Renal pelvis (tissue), 4 donors: ENCODE measurements around the gene COL20A1. TPM values are rescaled to one million over a fixed set of nuclear protein-coding genes. Genes with fewer than 3 reads are reported as not detected.

Experiments used
- DNase-seq: peaks from one replicate; pipeline ENCODE4 v3.0.0-alpha.2; 2013
- polyA plus RNA-seq, 3 donors: library from polyadenylated mRNA; unstranded; fragments of 120-200 nt; gene quantifications; one replicate each; pipeline ENCODE4 v1.2.1, GENCODE V29; 2013; ENCODE audit not compliant: insufficient read length in 3 of 3

COL20A1 gene
- polyA plus RNA-seq, 3 donors: 0.95 to 1.2 (median 1.1) TPM

DNA sequence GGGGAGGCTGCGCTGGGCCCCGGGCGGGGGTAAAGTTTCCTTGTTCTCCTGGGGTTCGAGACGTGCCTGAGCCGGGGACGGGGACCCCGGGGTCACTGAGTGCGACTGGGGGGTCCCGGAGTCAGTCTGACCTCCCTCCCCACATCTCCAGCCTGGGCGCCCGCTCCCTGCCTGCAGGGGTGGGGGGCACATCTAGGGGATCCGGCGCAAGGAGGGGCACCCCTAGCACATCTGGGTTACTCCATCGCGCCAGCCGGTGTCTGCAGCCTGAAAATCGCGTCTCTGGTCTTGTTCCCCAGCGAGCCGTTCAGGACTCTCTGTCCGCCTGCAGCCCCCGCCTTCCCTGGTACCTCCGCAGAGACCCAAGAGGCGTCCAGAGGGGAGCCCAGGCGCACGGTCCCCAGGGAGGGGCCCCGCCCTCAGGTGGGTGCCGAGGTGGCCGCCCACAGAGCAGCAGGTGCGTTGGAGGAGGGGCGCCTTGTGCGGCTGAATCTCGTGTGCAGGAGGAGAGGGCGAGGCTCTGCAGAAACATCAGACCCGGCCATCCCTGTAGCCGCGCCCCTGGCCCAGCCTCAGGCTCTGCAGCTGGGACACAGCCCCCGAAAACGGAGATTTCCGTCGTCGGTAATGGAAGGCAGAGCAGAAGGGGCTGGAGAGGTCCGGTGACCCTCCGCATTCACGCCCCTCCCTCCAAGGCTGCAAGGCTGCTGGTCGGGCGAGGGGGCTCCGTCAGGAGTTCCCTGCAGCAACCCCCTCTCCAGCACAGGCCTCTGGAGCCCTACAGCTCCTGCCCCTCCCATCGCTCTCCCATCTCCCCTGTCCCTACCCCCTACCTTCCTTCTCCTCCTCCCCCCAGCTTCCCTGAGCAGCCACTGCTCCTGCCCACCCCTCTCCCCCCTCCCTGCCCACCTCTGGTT, 68.8 kb downstream of the COL20A1 start:
- DNase-seq: no peak

DNA sequence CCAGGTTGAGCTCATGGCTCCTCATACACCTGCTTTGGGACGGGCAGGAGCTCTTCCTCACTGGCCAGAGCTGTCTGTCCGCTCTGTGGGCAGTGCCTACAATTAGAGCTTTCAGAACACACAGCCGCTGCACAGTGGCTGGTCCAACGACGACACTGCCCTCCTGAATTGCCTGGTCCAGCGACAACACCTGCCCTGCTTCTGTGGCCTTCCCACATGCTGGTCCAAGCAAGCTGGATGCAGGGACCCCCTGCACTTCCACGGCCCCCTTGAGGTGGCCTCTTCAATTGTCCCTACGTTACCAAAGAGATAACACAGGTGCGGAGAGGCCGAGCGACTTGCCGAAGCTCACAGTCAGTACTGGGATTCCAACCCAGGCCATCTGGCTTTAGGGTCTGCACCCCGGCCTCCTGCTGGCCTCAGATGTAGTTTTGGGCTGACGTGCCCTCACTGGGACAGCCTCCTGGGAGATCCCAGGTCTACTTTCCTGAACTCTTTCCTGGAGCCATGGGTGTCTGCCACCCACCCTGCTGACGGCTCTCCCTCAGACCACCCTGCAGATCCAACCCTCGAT, 69.5 kb downstream of the COL20A1 start:
- DNase-seq: no peak

DNA sequence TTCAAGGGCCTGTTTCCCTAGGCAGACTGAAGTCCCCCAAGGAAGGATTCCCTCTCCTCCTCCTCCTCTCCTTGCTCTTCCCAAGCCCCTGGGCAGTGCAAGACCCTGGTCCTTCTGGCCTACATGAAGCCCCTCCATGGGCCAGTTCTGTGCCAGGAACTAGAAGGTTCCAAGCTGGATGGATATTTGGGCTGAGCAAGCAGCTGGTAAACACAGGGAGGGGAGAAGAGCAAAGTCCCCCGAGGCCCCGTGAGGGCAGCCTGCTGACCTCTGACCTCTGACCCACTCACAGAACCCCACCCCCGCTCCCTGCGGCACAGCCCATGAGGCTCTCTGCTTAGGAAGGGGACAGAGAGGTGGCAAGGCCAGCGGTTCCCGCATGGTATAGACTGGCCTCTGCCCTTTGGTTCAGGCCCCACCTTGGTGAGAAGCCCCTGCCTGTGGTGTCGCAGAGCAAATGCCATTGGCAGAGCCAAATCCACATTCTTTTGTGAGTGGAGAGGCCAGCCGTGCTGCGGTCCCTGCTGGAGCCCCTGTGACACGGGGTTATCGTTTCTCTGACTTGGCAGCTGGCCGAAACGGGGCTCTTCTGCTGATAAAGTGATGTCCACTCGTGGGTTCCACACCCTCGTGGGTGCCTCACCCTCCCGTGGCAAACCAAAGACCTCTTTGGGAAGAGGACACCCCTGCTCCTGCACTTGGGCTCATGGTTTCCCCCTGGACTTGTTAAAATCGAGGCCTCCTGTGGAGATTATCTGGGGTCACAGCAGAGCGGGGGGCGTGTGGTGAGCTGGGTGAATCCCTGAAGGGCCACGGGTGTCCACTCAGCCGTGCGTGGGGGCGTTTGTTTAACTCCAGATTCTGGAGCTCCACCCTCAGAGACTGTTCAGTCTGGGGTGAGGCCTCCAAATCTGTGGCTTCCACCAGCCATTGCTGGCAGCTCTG, 70.3 kb downstream of the COL20A1 start:
- DNase-seq: no peak

DNA sequence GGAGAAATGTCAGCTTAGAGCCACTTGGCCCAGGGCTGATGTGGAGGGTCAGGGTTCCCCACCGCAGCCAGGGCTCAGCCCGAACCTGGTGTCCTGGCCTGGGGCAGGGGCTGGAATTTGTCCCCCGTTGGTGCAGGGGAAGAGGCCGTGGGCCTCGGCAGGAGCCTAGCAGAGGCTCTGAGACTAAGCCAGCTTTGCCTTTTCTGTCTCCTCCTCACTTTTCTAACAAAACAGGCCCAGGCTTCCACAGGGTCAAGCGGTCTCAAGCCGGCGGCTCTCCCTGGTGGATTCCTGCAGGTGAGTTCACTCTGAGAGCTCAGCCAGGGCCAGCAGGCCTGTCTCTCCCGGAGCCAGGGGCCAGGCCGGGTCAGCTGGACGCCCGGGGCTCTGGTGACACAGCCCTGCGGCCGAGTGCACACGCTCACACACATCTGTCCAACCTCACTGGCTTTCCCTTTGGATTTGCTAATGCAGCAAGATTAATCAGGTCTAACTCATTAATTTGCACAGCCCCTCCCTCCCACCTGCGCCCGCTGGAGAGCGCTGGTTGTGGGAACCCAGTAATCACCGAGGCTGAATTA, 71.1 kb downstream of the COL20A1 start:
- DNase-seq: no peak

DNA sequence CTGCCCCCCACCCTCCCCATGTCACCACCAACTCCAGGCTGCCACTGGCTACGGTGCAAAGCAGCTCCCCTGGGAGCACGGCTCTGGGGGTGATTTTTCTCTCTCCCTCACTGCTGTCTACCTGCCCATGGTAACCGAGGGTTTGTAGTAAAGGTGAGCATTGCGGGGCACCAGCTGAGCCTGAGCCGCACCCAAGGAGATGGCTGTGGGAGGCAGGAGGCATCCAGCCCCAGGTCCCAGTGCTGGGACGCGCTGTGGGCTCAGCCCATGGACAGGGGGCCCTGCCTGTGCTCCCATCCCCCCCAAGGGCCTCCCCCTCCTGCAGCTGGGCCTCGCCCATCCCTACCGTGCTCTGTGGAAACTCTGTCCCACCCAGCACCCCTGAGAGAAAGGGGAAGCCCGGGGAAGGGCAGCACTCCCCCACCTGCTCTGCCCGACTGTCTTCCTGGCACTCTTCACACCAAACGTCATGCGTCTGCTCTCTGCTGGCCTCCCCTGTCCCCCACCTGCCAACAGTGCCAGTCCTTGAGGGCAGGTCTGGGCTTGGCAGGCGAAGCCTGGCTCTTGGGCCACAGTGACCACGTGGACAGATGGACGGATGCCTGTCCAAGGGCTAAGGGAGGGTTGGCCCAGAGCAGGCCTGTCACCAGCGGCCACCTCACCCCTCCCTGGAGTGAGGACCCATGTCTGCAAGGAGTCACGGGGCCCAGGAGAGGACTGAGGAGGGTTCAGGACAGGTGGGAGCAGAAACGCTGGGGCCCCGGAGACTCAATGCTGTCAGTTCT, 72.0 kb downstream of the COL20A1 start:
- DNase-seq: no peak

DNA sequence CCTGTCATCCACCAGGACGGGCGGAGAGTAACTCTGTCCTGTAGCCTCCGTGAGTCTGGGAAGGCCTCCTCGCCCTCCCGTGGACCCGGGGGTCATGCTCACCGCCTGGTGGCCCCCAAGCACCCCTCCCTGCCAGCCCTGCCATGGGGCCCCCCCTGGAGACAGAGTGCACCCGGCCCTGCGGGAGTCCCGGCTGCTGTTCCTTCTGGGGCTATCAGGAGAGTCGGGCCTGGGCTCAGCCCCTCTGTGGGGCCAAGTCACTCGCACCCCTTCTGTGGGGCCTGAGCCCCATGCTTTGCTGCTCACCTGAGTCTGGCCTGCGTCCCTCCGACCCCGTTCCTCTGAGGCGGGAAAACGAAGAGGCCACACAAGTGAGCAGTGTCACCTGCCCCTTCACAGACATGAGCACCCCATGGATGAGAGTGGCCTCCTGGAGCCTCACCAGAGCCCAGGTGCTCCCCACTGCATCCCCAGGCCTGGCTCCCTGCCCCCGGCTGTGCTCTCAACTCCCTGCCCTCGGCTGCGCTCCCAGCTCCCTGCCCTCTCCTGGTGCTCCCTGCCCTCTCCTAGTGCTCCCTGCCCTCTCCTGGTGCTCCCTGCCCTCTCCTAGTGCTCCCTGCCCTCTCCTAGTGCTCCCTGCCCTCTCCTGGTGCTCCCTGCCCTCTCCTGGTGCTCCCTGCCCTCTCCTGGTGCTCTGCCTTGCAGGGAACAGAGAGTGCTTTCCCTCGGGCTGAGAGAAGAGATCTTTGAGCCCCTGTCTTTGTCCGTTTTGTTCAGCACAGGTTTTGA, 72.8 kb downstream of the COL20A1 start:
- DNase-seq: no peak

DNA sequence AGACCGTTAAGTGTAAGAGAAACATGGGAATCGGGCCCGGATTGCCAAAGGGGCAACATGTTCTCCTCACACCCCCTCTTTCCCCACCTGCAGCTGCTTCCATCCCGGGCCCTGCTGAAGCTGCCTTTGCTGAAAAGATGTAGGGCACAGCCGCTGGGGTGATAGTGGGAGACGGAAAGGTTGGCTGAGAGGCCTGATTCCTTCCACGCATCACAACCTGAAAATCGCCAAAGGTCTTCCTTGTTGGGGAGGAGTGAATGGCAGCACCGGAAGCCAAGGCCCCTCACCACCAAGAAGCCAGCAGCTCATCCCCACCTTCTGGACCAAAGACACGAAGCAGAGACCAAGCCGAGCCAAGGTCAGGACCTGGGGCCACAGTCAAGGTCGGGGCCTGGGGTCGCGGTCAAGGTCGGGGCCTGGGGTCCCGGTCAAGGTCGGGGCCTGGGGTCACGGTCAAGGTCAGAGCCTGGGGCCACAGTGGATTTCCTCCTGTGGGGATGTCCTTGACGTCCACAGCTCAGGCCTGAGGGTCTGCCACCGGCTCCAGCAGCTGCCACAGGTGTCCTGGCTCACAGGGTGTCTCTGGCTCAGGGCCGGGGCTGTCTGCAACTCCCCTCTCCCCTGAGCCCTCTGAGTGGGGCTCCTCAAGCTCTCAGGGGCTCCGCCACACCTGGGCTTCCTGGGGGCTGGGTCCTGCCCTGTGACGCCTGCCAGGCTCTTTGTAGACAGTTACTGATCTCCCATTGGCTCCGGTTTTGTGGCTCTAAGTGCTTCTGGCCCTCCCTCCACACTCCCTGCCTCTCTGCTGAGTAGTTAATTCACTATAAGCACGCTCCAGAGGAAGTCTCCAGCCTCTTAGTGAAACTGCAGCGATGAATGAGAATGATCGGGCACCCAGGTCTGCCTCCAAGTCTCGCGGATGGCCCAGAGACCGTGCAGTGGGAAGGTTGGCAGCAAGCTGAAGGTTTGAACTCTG, 73.7 kb downstream of the COL20A1 start:
- DNase-seq: no peak

DNA sequence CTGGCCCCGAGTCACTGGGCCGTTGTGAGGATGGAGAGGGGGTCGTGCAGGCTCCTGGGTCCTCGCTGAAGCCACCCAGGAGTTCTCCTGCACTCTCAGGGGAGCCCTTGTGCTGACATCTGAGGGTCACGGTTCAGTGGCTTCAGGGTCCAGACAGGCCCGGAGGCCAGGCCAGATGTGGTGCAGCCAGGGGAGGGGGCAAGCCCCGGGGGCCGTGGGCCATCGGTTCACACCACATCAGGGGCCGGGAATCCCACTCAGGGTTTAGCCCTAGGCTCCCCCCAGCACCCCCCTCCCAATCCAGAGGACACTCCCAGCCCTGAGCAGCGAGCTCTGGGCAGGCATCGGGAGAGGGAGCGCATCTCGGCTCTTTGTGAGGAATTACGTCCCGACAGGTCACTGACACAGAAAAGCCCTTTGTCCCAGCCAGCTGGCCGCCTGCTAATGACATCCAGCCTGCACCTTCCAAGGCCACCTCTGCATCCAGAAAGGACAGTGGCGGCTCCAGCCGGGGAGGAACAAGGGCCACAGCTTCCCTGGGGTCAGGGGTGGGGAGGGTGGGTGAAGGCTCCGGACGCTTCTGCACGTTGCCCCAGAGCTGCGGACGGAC, 74.6 kb downstream of the COL20A1 start:
- no peak for DNase-seq

DNA sequence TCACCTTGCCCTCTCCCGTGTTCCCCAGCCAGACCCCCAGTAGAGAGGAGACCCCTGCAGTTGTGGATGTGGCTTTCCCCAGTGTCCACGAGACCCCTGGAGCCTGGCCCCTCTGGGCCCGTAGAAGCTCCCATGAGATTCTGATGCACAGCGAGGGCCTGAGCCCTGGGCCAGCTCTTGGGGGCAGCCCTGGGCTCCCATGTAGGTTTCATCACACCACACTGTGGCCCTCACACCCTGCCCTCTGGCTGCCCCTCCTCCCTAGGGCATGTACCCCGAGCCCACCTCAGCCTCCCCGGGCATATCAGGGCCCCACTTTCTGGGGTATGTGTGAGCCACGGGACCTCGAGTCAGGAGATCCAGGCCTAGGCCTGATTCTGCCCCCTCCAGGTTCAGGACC, 75.2 kb downstream of the COL20A1 start:
- DNase-seq: no peak

DNA sequence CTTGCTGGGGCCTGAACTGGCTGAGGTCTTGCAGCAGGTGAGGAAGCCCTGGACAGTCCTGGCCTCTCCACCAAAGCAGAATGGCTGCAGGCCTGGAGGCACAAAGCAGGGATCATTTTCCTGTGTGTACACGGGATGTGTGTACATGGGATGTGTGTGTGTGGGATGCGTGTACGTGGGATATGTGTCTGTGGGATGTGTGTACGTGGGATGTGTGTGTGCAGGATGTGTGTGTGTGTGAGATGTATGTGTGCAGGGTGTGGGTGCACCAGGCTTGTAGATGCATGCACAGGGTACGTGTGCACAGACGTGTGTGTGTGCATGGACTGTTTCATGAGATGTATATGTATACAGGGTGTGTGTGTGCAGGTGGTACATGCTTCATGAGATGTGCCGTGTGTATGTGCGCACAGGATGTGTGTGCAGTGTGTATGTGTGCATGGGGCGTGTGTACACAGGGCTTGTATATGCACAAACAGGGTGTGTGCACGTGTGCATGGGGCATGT, 76.1 kb downstream of the COL20A1 start:
- no peak for DNase-seq

DNA sequence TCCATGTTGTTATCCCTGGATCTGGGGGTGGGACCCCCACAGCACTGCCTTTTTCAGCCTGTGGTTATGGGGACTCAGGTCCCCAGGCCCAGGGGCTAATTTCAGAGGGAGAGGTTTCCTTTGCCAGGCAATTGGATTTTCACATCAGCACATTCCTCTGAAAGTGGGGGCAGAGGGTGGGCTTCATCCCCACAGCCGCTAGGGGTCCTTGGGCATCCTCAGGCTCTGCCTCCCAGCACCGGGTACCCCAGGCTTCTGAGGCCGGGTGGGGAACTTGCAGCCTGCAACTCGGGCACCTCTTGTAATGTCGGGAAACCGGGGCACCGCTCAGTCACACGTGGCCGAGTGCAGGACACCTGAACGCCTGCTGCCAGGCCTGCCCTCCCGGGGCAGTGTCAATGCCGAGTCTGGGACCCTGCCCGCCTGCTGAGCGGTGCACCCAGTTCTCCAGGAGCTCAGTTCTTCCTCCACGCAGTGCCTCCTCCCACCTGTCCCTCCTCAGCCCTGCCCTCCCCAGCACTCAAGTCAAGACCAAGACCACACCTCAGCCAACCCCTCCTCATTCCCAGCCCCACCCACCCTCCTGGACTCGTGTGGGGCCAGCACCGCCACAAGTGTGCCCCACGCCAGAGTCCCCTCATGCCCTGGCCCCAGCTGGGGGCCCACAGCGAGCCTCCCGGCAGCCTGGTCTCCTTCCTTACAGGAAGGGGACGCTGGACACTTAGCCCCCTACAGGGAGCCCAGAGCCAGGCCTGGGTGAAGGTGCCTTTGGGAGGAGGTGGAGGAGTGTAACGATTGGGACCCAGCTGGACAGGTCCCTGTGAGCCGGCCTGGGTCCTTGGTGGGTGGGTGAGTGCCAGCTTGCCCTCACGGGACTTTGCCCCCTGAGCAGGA, 77.0 kb downstream of the COL20A1 start:
- DNase-seq: no peak

DNA sequence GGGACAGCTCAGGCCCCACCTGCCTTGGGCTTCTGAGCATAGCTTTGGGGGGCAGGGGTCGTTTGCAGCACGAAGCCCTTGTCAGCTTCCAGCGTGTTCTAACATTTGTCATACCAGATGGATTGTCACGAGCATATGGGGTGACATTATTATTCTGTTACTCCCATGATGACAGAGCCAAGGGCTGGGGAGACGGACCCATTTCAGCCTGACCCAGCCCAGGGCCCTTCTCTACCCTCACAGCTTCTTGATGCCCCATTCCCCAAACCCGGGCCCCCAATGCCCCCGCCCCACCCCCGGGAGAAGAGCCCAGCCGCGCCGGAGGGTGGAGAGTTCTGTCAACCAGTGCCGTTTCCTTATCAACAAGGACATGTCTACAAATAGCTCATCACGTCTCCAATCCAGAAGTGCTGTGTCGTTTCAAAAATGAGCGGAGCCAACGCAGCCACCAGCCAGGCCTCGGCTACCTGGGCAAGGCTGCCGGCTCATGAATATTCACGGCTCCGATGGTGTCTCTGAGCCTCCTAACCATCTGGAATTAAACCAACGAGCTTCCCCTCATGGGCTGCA, 77.7 kb downstream of the COL20A1 start:
- DNase-seq: no peak

DNA sequence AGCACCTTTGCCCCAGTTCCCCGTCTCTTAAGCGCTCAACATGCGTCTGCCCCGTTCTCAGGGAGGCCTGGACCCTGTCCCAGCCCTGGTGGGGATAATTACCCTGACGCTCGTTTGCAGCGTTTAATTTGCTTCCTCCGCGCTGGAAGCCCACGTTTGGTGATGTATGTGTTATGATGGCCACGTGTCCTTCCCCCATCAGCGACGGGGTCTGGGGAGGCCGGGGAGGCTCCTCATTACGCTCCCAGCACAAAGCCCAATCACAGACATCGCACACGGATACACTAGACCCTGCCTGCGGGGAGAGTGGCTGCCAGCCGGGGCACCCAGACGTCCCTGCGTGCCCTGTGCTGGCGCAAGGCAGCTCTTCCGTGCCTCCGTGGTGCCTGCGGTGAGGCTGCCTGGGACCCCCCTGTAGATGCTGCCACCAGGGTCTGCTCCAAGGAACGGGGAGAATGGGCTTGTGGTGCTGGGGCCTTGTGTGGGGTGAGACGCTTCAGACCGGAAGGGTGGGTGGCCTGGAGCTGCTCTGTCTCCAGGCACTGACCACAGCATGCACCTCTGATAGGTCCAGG, 78.4 kb downstream of the COL20A1 start:
- DNase-seq: no peak

DNA sequence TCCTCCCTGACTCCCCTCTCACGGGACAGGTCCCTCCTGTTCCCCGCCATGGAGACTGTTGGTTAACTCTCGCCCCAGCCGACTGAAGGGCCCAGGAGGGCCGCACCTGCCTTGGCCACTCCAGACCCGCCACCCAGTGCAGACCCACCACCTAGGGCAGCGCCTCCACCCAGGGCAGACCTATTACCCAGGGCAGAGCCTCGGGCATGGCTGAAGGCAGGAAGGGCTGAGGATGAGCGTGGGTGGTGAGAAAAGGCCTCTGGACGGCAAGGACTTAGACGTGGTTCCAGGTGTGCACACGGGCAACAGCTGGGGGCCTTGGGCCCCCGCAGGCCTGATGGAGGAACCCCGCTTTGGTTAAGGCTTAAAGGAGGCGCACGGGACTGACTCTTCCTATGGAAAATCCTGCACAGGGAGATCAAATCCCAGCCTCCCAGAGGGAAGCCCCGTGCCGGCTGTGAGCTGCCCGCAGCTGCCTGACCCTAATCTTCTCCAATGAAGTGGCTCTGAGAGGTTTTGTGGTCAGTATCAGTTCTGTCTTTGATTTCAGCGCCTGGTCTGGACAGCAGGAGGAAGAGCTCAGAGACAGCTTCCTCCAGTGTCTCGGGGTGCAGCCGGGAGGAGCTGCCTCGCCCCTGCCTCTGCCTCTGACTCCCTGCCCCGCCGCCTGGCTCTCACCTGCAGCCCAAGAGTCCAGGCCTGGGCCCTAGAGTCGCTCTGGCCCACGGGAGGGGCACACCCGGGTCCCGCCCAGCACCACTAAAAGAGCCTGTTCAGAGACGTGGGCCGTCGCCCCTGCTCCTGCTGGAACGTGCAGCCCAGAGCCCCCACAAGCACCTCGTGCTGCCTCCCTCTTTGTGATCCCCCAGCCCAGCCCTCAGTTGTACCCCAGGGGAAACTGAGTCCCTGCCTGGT, 80.2 kb downstream of the COL20A1 start:
- no peak for DNase-seq

DNA sequence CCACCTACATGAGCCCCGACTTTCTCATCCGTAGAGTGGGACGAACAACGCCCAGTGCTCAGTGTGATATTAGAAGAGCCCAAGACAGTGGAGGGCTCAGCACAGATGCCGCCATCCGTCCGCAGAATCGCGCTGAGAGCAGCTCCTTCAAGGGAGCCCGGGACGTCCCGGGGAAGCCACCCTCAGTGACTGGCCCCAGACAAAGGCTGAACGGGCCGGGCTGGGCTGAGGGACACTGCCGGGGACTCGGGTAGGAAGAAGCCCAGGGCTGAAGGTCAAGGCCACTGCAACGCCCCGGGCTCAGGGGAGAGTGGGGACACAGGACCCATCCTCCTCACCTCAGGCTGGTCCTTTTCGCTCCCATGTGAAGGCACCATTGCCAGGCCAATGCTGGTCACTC, 81.0 kb downstream of the COL20A1 start:
- DNase-seq: no peak
